GM18907 (cell line): ENCODE results near the gene CEBPZ.
"Not testable (repeated sequence)": the region's sequence is repeated elsewhere in the genome, so short reads cannot be mapped to it uniquely, and the experiment has no call there.

Source experiments
- ATAC-seq: cut with Tn5 transposase; IDR thresholded peaks from one replicate; pipeline ENCODE4 v1.9.1; 2021; ENCODE audit warnings: mild to moderate bottlenecking, moderate library complexity; ENCODE audit not compliant: unreplicated experiment

The CEBPZ gene, protein sequence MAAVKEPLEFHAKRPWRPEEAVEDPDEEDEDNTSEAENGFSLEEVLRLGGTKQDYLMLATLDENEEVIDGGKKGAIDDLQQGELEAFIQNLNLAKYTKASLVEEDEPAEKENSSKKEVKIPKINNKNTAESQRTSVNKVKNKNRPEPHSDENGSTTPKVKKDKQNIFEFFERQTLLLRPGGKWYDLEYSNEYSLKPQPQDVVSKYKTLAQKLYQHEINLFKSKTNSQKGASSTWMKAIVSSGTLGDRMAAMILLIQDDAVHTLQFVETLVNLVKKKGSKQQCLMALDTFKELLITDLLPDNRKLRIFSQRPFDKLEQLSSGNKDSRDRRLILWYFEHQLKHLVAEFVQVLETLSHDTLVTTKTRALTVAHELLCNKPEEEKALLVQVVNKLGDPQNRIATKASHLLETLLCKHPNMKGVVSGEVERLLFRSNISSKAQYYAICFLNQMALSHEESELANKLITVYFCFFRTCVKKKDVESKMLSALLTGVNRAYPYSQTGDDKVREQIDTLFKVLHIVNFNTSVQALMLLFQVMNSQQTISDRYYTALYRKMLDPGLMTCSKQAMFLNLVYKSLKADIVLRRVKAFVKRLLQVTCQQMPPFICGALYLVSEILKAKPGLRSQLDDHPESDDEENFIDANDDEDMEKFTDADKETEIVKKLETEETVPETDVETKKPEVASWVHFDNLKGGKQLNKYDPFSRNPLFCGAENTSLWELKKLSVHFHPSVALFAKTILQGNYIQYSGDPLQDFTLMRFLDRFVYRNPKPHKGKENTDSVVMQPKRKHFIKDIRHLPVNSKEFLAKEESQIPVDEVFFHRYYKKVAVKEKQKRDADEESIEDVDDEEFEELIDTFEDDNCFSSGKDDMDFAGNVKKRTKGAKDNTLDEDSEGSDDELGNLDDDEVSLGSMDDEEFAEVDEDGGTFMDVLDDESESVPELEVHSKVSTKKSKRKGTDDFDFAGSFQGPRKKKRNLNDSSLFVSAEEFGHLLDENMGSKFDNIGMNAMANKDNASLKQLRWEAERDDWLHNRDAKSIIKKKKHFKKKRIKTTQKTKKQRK

DNA sequence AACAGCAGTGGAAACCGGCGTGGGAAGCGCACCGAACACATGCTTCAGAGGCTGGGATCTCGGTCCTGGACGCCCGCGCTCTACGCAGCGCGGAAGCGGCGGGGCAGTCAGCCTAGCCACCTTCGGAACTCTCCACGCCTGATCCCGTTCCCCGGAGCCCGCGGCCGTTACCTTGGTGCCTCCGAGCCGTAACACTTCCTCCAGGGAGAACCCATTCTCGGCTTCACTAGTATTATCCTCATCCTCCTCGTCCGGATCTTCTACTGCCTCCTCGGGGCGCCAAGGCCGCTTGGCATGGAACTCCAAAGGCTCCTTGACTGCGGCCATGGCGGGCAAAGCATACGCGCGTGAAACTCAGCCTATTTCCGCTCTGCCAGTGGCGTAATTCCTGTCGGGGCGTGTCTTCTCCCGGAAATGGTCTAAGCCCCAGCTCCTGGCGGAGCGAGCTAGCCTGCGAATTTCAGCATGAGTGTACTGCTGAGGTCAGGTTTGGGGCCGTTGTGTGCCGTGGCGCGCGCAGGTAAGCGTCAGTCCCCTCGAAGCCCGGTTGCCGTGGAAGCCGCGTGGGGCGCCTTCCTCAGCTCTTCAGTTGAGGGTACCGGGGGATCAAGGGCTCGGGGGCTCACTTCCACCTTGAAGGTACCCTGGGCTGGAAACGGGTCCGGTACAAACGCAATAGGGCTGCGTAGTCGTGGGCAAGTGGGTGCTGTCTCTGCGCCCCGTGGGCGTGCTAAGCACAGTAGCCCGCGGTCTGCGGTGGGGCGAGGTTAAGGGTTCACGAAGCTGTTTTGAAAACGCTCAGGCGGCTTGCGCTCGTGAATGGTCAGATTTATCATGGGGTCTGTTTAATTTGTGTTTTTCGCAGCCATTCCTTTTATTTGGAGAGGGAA lies at the start of gene CEBPZ, which contains the start of gene NDUFAF7:
Gene CEBPZ (minus strand): TSS at position 356 of the 890 bp plus-strand sequence. CDS start 29 bp downstream, at position 327.
Gene NDUFAF7 (plus strand): TSS at position 418 of the 890 bp plus-strand sequence. CDS start 48 bp downstream, at position 466.
- peak; percentile 96 for ATAC-seq

DNA sequence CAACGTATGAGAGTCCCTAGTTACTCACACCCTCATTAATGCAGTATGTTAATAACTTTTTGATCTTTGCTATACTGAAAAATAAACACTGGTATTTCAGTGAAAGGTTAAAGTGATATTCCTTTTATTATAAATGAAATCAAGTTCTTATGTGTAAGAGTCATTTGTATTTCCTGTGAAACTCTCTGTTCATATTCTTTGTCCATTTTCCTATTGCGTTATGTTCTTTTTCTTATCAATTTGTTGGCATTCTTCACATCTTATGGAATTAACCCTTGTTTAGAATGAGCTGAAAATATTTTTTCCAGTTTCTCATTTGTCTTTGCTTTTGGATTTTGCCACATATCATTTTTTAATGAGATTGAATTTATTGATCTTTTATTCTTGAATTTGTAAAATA lies 44.9 kb upstream of the CEBPZ start:
- no peak for ATAC-seq

DNA sequence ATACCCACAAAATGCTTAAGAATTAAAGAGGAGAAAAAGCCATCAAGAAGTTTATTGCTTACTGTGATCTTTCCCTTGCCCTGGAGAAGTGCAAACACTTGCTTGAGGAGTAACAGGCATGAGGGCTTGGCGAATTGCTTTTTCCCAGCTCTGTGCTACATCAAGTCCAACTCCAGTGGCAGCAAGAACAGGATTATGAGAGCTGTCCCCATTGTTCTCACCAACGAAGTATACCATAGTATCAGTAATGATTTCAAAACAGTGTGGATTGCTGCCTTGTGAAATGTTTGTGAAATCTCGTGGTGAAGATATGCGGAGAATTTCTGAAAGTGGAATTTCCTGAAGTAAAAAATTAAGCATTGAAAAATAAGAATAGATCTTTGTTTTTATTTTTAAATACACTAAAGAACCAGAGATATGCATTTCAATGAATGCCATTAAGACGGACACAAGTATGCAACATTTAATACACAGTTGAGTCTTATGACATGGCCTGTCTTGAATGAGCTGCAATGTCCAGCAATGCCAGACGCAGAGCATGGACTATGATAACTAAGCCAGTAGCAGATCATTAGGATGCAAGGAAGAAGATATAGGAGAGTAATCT lies 43.1 kb upstream of the CEBPZ start:
- ATAC-seq, result no peak

DNA sequence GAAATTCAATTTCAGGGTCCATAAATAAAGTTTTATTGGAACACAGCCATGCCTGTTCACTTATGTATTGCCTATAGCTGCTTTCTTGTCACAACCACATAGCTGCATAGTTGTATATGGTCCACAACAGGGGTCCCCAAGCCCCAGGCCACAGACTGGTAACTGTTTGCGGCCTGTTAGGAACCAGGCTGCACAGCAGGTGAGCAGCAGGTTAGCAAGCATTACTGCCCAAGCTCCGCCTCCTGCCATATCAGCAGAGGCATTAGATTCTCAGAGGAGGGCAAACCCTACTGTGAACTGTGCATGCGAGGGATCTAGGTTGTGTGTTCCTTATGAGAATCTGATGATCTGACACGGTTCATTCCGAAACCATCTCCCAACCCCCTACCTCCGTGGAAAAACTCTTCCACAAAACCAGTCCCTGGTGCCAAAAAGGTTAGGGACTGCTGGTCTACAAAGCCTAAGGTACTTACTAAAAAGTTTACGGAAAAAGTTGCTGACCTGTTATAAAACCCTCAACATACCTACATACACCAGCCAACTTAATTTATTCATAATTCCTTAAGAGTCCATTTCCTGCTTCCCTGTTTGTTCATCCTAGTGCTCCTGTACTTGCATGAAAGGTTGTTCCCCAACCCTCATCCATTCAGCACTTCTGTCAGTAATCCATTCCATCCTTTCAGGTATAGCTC lies 40.1 kb upstream of the CEBPZ start:
- ATAC-seq, result no peak

DNA sequence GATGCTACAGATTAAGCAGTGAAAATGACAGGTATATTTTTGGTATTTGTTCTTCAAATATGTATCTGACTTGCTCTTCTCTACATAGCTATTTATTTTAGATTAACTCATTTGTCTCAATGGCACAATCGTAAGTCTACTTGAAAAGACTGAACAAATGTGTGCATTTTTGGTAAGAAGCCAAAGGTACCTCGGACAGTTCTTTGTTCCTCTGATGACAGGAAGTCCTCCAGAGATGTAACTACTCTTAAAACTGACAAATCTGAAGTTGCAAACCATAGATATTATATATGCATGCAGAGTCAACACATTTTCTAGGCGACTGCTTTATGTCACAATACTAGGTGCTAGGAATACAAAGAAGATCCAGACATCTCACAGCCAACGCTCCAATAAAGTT lies 36.7 kb upstream of the CEBPZ start:
- ATAC-seq, result no peak

DNA sequence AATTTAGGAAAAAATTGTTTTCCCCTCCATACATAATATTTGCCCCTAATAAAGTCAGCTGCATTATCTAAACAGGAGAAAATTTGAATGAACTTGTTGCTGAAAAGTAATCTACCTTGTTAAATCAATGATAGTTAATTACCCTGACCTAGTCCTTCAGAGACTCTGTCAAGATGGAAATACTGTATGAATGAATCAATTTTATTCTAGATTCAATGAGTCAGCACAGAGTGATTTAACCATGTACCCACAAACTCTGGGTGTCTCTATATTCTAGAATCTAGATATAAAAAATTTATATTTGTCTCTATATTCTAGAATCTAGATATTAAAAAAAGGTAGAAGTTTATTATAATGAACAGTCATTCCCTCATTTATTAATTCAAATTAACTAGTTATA lies 36.3 kb upstream of the CEBPZ start:
- ATAC-seq, result no peak

DNA sequence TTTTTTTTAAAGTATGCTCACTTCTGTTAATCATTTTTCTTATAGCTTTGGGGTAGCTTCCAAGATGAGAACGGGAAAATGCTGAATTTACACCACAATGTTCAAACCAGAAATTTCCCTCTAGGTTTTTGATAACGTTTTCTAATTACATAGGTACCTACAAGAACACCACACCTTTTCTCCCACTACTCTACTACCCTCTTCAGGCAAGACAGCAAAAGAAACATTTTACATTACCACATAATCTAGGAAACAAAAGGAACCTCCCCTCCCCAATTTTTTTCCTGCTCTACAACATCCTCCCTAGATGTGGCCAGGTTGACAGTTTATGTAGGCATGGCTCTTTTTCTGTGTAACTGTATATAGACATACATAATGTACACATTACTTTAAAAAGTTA lies 32.4 kb upstream of the CEBPZ start:
- ATAC-seq, result no peak

DNA sequence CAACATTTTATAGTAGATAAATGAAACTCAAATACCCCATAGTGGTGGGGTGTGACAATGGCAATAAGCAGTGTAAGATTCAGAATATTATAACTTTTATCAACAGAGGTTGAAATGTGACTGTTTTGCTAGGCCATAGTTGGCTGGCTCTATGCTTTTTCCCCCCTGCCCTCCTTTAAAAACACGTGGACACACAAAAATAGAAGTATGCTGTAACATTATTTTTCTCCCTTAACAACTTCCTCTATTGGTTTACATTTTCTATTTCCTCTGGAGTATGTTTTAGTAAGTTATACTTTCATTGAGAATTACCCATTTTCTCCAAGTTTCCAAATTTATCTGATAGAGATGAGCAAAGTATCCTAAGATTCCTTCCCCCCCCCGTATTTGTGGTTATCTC lies 31.1 kb upstream of the CEBPZ start:
- no peak for ATAC-seq

DNA sequence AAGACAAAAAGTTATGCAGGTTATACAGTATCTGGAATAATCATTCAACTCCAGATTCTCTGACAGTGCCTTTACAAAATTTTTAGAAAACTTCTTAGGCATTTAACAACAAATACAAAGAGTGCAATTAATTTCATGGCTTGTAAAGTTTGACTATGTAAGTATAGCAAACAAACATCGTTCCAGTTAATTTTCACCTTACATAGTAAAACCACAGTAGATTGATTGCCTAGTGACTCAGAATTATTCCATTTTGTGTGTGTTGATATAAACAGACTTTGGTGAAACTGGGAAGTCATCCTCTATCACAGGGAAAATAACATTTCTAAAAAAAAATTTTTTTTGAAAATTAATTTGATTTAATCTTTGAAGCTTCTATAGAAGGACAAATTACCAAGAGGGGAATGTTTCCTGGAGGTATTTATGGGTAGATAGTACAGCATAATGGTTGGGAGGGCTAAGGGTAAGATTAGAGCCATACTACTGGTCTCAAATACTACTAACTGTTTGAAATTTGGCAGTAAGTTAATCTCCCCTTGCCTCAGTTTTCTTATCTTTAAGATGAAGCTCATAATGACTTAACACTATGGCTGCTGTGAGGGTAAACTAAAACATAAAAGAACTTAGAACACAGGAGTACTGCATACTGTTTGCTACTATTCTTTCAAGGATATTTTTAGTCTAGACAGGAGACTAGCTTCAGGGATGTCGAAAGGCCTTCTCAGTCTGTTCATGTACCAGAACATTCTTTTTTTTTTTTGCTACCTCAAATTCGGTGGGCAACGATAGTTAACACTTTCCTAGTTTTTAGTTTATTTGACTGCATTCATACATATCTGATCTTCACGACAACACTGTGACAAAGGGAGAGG lies 19.7 kb upstream of the CEBPZ start:
- no peak for ATAC-seq

DNA sequence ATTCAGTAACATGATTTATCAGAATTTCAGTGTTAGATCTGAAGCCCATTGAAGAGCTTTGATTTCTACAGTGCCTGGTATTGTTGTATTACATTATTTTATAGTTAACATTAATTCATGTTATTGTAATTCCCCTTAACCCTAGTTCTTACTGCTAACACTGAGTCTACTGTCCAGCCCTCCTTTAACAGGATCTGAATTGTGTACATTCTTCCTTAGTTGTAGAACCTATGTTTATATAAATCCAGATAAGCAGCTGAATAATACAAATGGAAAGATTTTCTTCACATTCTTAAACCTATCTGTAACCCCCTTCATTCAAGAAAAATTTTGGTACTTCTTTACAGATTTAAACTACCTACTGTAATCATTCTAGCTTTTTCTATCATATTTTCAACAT lies 14.8 kb upstream of the CEBPZ start:
- ATAC-seq, result no peak

DNA sequence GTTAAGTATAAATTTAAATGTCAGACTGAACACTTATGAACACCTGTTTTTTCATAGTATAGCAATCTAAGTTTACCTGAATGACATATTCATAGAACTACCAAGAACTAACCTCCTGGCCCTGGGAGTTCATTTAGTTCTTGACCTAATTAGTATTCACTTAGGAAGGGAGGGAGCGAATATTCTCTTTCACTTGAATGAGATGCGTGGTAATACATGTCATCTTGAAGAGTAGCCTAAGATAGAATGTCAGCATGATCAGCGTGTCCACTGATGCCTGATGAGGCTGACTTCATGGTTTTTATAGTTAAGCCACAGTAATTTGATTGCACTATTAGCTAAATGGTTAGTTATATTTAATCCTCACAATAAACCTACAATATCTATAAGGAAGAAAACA lies 13.4 kb upstream of the CEBPZ start:
- no peak for ATAC-seq

DNA sequence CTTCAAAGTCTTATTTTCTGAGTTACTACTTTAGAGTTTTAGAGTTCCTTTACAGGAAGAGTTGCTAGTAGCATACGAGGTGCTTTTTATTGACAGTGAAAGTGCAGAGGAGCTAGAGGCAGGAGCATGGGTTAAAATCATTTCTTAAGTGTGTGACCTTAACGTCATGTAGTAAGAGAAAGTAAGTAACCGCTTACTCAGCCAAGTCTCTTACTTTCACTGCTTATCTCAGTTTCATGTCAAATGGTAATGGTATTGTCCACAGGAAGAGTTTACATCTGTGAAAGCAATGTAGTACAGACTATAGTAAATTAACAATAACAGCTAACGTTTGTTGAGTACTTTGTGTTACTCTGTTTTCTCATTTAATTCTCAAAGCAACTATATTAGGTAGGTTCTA lies 12.6 kb upstream of the CEBPZ start:
- peak; percentile 73 for ATAC-seq

DNA sequence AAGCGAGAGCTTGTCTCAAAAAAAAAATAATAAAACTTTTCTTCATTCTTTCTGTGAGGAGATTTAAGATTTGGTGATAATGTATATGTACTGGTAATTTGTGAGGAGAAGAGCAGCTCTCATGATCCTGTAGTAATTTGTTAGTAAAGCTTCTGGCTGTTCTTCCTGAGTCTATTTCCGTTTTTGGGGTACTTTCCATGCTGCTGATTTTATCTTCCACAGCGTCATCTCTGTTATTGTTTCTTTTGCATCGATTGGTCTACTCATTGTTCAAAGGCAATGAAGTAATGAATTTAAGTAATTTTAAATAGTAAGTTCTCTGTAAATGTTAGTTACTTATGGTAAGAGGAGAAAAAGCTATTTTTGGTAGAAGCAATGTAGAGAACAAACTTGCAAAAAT lies 12.0 kb upstream of the CEBPZ start:
- ATAC-seq, result no peak

DNA sequence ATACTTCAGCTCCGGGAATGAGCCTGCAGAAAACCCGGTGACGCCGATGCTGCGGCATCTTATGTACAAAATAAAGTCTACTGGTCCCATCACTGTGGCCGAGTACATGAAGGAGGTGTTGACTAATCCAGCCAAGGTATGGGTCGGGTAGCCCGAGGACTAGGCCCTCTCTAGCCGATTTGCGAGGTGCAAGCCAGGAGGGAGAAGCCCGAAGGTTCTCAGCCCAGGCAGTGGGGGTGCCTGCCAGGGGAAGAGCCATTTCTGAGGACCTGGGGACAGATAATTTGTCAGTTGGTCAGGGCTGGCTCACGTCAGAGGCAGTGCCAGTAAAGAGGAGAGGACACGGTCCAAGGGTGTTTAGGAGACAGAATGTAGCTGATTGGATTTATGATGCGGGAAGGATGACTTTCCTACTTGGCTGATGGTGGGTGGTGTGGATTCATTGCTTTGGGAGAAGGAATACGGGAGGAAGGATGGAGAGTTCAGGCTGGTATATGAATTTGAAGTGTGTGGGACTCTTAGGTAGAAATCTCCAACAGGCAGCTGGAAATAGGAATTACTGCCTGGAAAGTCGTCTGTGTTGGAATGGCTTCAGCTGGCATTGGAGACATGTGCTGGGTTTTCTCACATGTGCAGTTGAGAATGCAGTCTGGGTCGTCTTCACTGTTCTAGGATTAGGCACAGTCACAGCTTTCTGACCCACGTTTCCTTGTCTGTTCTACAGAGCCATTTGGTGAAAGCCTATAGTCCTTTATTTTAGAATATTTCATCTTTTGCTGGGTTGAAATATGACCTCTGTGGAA lies 936 bp upstream of the CEBPZ start:
- no peak for ATAC-seq

DNA sequence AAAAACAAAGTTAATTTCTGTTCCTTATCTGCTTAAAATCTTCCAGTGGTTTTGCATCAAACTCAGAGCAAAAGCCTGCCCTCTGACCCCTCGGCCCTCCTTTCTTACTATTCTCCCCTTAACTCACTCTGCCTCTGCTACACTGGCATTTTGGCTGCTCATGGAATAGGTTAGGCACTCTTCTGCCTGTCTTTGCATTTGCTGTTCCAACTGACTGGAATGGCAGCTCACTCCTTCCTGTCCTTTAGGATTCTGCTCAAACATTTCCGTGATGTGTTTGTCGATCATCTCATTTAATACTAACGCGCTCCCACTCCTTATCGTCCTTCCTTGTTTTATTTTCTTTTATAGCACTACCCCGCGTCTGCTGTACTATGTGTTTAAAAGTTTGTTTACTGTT lies 815 bp downstream of the CEBPZ start:
- no peak for ATAC-seq

DNA sequence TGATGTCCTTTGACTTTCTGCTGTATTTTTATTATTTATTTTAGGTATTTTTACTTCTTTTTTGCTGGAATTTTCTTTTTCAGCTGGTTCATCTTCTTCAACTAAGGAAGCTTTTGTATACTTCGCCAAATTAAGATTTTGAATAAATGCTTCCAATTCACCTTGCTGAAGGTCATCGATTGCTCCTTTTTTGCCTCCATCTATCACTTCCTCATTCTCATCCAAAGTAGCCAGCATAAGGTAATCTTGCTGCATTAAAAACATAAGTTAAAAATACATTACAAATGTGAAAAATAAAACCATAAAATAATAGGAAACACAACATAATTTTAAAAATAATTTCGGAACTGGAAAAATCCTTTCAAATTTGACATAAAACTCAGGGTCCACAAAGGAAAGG lies 2.6 kb downstream of the CEBPZ start:
- ATAC-seq, result no peak

DNA sequence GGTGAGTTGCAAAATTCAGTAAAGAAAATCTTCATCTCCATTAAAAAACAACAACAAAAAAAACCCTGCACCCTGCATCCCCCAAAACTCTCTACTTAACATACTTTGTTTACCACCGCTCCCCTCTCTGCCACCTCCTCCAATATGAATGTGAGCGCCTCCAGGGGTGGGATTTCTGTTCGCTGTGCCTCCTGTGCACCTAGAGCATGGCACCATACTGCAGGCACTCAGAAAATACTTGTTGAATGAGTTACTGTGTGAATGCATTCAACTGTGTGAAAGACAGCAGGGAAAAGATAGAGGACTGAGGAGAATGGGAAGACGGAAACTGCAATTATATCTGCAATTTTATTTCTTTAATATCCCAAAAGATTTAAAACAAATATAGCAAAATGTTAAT lies 4.5 kb downstream of the CEBPZ start:
- no peak for ATAC-seq

DNA sequence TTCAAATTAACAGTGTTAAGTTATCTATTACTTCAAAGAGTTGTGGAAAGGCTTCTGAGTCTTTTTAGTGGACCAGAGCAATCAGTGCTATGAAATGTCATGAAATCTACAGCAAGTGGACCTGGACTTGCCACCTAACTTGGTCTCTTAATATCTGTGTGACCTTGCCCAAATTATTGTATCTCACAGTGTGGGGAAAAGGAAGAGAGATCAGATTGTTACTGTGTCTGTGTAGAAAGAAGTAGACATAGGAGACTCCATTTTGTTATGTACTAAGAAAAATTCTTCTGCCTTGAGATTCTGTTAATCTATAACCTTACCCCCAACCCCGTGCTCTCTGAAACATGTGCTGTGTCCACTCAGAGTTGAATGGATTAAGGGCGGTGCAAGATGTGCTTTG lies 6.3 kb downstream of the CEBPZ start:
- not testable (repeated sequence) for ATAC-seq
